ENCODE results near the gene TENM4.

Gene TENM4

GRCh38 chr11:78949976-78950690 is 490.7 kb downstream of the TENM4 start:
- no peak for DNase-seq

- DNase-seq = no peak
Observed at GRCh38 chr11:78946945-78947902, 493.6 kb downstream of the TENM4 start.

GRCh38 chr11:78943841-78944240 is 497.0 kb downstream of the TENM4 start:
- DNase-seq = peak; percentile 59

- no peak for DNase-seq
Observed at GRCh38 chr11:78943154-78943553, 497.7 kb downstream of the TENM4 start.

- DNase-seq = no peak
Observed at GRCh38 chr11:78941226-78941851, 499.5 kb downstream of the TENM4 start.

GRCh38 chr11:78940500-78941225 is 500.2 kb downstream of the TENM4 start:
- no peak for DNase-seq

- no peak for DNase-seq
Observed at GRCh38 chr11:78938971-78939370, 501.9 kb downstream of the TENM4 start.

GRCh38 chr11:78938036-78938435 is 502.8 kb downstream of the TENM4 start:
- DNase-seq = no peak

GRCh38 chr11:78935398-78936068 is 505.3 kb downstream of the TENM4 start:
- no peak for DNase-seq

GRCh38 chr11:78933350-78933749 is 507.5 kb downstream of the TENM4 start:
- DNase-seq = no peak

- no peak for DNase-seq
Observed at GRCh38 chr11:78932757-78933156, 508.1 kb downstream of the TENM4 start.

- no peak for DNase-seq
Observed at GRCh38 chr11:78931891-78932290, 508.9 kb downstream of the TENM4 start.

- no peak for DNase-seq
Observed at GRCh38 chr11:78930810-78931523, 509.9 kb downstream of the TENM4 start.

- no peak for DNase-seq
Observed at GRCh38 chr11:78929906-78930220, 511.0 kb downstream of the TENM4 start.

GRCh38 chr11:78929207-78929905 is 511.5 kb downstream of the TENM4 start:
- no peak for DNase-seq

GRCh38 chr11:78927511-78927910 is 513.3 kb downstream of the TENM4 start:
- no peak for DNase-seq

GRCh38 chr11:78926633-78927338 is 514.0 kb downstream of the TENM4 start:
- DNase-seq = no peak

GRCh38 chr11:78925387-78925786 is 515.4 kb downstream of the TENM4 start:
- DNase-seq = no peak

GRCh38 chr11:78922859-78923625 is 517.8 kb downstream of the TENM4 start:
- no peak for DNase-seq

GRCh38 chr11:78921509-78921908 is 519.3 kb downstream of the TENM4 start:
- DNase-seq = no peak
